GM12864 (cell line): ENCODE measurements around the gene CACNA1E.

Source experiments
- DNase-seq: peaks from one replicate; pipeline ENCODE4 v3.0.0-alpha.2; 2011; ENCODE audit warnings: low read depth
- H3K4me3 ChIP-seq: 2 replicates; pipeline ENCODE4 v1.5.1; 2011; ENCODE audit warnings: mild to moderate bottlenecking, low read depth, low read length, control low read depth
- CTCF ChIP-seq: IDR thresholded peaks from 2 replicates; pipeline ENCODE4 v1.5.1; 2011; ENCODE audit warnings: low read depth, mild to moderate bottlenecking, moderate library complexity, low read length, control low read depth, inconsistent platforms; ENCODE audit errors: missing control alignments

Gene CACNA1E

DNA sequence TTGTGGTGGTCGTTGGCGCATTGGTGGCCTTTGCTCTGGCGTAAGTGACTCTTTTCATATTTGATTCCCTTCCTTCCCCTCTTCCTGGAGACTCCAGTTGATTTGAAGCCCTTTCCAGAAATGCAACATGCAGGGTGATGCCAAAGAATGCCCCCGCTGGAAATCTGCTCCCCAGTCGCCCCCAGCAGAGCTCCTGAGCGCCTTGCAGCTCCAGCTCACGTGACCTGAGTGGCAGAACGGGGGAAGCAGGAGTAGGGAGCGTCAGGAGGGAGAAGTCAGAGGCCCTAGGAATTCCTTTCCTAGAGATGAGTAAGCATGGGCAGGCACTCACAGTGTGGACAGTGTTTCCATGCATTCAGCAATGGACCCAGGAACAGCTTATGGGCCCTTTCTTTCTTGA lies 255.9 kb downstream of the CACNA1E start:
- no peak overlapping the region for H3K4me3 ChIP-seq
- TF ChIP-seq CTCF: no peak
- no peak for DNase-seq

- no peak for DNase-seq
- TF ChIP-seq CTCF: no peak
- H3K4me3 ChIP-seq: no peak overlapping the region
Observed at GRCh38 chr1:181742426-181742825, 259.1 kb downstream of the CACNA1E start.

DNA sequence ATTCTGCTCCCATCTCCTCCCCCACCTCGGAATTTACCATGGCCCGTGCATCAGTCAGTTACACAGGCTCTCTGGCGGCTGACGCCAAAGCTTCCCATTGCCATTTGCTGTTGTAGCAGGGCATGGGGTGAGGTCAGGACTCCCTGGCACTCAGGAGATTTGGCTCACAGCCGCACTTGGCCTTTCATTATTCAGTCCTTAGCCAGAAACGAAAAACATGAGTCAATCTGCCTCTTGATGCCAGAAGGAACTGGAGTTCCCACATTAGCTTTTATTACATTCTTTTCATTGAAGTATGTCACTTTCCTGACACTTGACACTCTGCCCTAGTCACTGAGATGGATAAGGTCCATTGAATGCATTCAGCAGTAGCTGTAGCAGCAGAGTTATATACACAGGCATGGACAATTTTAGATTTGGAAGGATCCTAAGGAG lies 260.6 kb downstream of the CACNA1E start:
- H3K4me3 ChIP-seq: no peak overlapping the region
- no peak for DNase-seq
- no peak for TF ChIP-seq CTCF

DNA sequence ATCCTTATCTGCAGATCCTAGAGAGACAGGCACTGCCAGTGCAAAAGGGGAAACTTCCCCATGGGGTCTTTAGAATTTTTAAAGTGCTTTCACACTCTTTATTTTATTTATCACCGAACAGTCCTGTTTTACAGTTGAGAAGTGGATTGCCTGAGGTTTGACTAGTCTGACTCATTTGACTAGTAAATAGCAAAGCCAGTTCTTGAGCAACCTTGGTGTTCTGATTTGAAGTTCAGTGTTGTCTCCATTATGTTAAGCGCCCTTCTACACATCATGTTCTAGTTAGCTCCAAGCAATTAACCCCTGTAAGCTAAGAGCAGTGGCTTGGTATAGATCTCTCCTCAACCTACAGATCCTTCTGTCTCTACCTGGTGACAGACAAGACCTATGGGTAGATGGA lies 262.9 kb downstream of the CACNA1E start:
- TF ChIP-seq CTCF: no peak
- no peak overlapping the region for H3K4me3 ChIP-seq
- DNase-seq: no peak

DNA sequence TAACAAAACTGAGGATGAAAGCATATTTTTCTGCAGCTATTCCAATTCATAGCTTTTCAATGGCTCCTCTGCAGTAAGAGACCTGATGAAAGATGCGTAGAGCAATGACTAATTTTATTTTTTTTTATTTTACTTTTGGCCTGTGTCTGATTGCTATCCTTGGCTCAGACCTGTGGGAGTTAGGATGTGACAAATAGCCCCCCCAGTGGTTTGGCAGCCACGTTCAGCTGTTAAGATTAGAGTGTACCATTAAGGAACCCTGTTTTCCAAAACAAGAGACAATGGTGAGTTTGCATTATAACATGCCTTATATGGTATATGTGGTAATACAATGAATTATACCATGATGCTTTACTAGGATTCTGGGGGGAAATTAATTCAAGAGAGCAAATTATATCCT lies 264.7 kb downstream of the CACNA1E start:
- H3K4me3 ChIP-seq: no peak overlapping the region
- TF ChIP-seq CTCF: no peak
- DNase-seq: no peak

GRCh38 chr1:181754103-181754502 lies 270.8 kb downstream of the CACNA1E start:
- no peak for TF ChIP-seq CTCF

GRCh38 chr1:181759481-181759880 lies 276.2 kb downstream of the CACNA1E start:
- no peak for DNase-seq
- no peak overlapping the region for H3K4me3 ChIP-seq
- TF ChIP-seq CTCF: no peak

More at GRCh38 chr1:181754103-181754502, 270.8 kb downstream of the CACNA1E start:
- no peak overlapping the region for H3K4me3 ChIP-seq
- DNase-seq: no peak
